Stimulated activated CD4-positive, alpha-beta T cell treated with anti-CD3 and anti-CD28 coated beads, Interleukin-12 subunit alpha, Interleukin-12 subunit beta, amount 100 ng/mL, for 4 hours (primary cell): Measurements from ENCODE around the gene RAB35.
"Not testable (repeated sequence)": the region's sequence is repeated elsewhere in the genome, so short reads cannot be mapped to it uniquely, and the experiment has no call there.

Experiments
- DNase-seq: peaks from one replicate; pipeline ENCODE4 v3.0.0-alpha.2; 2020

The RAB35 gene

GRCh38 chr12:120054293-120054692 is 62.3 kb downstream of the RAB35 start:
- DNase-seq: no peak

- DNase-seq: no peak
Observed at GRCh38 chr12:120051535-120051934, 65.0 kb downstream of the RAB35 start.

GRCh38 chr12:120049426-120049825 is 67.1 kb downstream of the RAB35 start:
- DNase-seq: no peak

GRCh38 chr12:120048263-120048662 is 68.3 kb downstream of the RAB35 start:
- no peak for DNase-seq

GRCh38 chr12:120047072-120047471 is 69.5 kb downstream of the RAB35 start:
- DNase-seq: no peak

GRCh38 chr12:120045367-120045766 is 71.2 kb downstream of the RAB35 start:
- DNase-seq: not testable (repeated sequence)
